ENCODE measurements around the gene TMEM145.
"Not testable (repeated sequence)": the region's sequence is repeated elsewhere in the genome, so short reads cannot be mapped to it uniquely, and the experiment has no call there.

TMEM145 gene

GRCh38 chr19:42313096-42313839 lies at the start of gene TMEM145:
Gene TMEM145, plus strand, starts transcription at chr19:42313309. Its CDS starts 68 bp downstream, at chr19:42313377.
- DNase-seq (ENCODE audit: extremely low read depth, low read depth), result no peak
- no peak for TF ChIP-seq CTCF (IDR thresholded peaks at IDR 0.05; ENCODE audit: low read depth, low read length)

- DNase-seq (ENCODE audit: extremely low read depth, low read depth), result not testable (repeated sequence)
These were observed 47.0 kb upstream of the TMEM145 start for GRCh38 chr19:42266105-42266504.

- not testable (repeated sequence) for DNase-seq (ENCODE audit: extremely low read depth, low read depth)
These were observed 46.0 kb upstream of the TMEM145 start for GRCh38 chr19:42266928-42267603.

- TF ChIP-seq CTCF (IDR thresholded peaks at IDR 0.05; ENCODE audit: low read depth, low read length), result no peak
- DNase-seq (ENCODE audit: extremely low read depth, low read depth), result no peak
These were observed 45.4 kb upstream of the TMEM145 start for GRCh38 chr19:42267644-42268141.

- no peak; the same call in 1 of the 2 replicates for TF ChIP-seq CTCF (IDR thresholded peaks at IDR 0.05; ENCODE audit: low read depth, low read length)
- peak; percentile 99 for DNase-seq (ENCODE audit: extremely low read depth, low read depth)
These were observed 44.9 kb upstream of the TMEM145 start for GRCh38 chr19:42268142-42268703.

GRCh38 chr19:42268704-42269477 lies 44.2 kb upstream of the TMEM145 start, which contains the start of gene CIC:
Gene CIC, plus strand, starts transcription at chr19:42269252. Its CDS starts 2,532 bp downstream, at chr19:42271784.
- no peak for TF ChIP-seq CTCF (IDR thresholded peaks at IDR 0.05; ENCODE audit: low read depth, low read length)
- DNase-seq (ENCODE audit: extremely low read depth, low read depth), result peak; percentile 100

GRCh38 chr19:42269478-42270345 lies 43.4 kb upstream of the TMEM145 start:
- no peak for DNase-seq (ENCODE audit: extremely low read depth, low read depth)
- no peak for TF ChIP-seq CTCF (IDR thresholded peaks at IDR 0.05; ENCODE audit: low read depth, low read length)

Measured in AG09319 (cell line).